Measurements from ENCODE around the gene GRIK1.
"Not testable (repeated sequence)": the region's sequence is repeated elsewhere in the genome, so short reads cannot be mapped to it uniquely, and the experiment has no call there.

GRIK1 gene

GRCh38 chr21:29939924-29940275 is at the start of gene GRIK1:
Gene GRIK1 (minus strand): TSS chr21:29939996.
- DNase-seq: peak; percentile 51 to 54

GRCh38 chr21:29987762-29988161 is 48.0 kb upstream of the GRIK1 start:
- no peak for DNase-seq

DNA sequence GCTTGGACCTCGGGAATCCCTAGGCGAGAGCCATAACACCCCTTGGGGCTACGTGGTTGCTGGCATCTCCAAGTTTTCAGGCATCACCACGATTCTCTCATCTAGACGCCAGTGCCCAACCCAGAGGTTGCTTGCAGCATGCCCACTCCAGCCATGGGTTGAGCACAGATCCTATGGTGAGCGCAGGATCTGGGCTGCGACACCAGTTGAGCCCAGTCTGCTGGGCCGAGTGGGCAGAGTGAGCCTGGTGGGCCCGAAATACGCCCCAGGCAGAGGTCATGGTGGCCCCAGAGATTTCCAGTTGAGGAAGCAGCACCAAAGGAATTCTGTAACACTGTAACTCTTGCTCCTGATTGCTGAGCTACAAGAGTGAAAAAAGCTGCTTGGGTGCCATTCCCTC is 46.1 kb upstream of the GRIK1 start:
- no peak for DNase-seq

DNA sequence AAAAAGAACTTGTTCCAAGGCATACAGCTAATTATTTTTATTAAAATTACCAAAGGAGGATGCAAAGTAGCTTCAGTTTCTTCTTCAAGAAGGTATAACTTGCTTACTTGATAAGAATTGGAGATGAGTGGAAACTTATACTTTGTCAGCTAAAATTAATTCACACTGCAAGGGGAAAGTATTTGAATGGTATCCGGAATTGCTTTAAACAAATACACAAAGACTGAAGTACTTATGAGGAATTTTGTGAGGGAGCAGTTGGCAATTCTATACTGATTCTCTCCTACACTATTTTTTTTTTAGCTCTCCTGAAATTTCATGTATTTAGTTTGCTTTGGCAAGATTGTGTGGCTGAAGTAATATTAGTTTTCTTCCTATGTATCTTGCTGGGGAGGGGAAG is 39.2 kb upstream of the GRIK1 start:
- DNase-seq: no peak

DNA sequence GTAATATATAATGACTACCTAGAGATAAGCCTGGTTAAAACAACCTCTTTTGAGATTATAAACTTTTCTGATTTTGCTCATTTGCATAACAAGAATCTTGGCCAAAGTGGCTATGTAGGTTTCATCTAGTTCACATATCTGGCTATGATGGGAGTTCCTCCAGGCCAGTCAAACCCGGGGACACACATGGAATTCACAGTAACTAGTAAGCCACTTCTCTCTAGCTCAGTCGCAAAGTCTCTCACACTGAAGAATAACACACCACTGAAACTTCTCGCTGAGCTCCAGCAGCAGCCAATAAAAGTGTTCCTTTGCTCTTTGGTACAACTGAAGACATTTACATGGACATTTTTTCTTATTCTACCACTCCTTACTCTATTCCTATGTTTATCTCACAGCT is 36.0 kb upstream of the GRIK1 start:
- DNase-seq: no peak

- no peak for DNase-seq
Measured at GRCh38 chr21:29973258-29973657, 33.5 kb upstream of the GRIK1 start.

DNA sequence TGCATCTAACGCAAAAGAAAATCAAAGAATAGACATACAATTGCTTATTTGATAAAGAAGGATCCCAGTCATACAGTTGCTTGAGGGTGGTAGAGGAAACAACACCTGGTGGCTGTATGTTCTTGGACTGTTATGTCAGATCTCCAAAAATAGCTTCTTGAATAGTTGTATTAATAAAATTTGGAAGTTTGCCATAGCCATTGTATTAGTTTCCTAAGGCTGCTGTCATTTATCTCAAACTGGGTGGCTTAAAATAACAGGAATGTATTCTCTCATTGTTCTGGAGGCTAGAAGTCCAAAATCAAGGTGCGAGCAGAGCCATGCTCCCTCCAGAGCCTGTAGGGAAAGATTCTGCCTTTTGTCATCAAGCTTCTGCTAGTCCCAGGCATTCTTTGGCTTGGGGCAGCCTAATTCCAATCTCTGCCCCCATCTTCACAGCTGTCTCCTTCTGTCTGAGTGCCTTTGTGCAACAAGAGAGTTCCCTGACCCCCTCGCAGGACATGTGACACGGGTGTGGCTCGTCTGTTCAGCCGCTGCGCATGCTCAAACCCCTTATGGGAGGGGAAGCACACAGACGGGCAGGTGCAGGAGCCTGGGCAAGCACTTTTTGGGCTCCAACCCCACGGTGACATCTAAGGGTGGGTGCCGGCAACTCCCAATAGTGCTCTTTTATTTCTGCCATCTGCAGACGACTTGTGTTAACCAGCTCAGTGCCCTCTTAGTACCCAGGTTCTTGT is 21.7 kb upstream of the GRIK1 start:
- DNase-seq: no peak

GRCh38 chr21:29958551-29958950 is 18.8 kb upstream of the GRIK1 start:
- DNase-seq: no peak

- not testable (repeated sequence) for DNase-seq
Measured at GRCh38 chr21:29958035-29958434, 18.2 kb upstream of the GRIK1 start.

GRCh38 chr21:29953690-29954089 is 13.9 kb upstream of the GRIK1 start:
- DNase-seq: no peak

- no peak for DNase-seq
Measured at GRCh38 chr21:29953072-29953471, 13.3 kb upstream of the GRIK1 start.

DNA sequence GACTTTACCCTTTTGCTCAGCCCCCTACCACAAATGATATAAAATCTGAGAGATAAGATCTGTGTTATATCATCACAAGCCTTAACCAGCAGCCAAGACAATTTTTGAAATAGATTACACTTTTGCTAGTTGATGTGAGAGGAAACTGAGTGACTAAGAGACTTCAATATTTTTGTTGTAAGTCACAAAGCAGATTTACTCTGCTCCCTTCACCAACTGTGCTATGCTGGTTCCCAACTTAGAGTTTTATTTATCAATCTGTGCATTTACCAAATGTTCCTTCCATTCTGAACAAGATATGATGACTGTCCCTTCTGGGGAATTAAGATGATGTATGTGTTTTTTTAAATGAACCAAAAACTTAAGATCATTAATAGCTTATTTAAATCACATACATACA is 12.1 kb upstream of the GRIK1 start:
- DNase-seq: no peak

DNA sequence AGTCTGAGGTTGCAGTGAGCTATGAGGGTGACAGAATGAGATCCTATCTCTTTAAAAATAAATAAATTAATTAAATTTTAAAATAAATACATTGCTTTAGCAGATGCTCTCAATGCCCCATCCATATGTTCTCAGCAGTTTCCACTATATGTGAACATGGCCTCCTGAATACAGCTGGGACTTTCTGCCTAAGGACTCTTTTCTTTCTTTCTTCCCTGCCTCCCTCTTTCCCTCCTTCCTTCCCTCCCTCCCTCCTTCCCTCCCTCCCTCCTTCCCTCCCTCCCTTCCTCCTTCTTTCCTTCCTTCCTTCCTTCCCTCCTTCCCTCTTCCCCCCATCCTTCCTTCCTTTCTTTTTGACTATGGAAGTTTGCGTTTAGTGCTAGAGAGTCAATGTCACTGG is 10.2 kb upstream of the GRIK1 start:
- DNase-seq: no peak

GRCh38 chr21:29947119-29947518 is 7.3 kb upstream of the GRIK1 start:
- no peak for DNase-seq

GRCh38 chr21:29943885-29944284 is 4.1 kb upstream of the GRIK1 start:
- DNase-seq: no peak

GRCh38 chr21:29942034-29942433 is 2.2 kb upstream of the GRIK1 start:
- no peak for DNase-seq

DNA sequence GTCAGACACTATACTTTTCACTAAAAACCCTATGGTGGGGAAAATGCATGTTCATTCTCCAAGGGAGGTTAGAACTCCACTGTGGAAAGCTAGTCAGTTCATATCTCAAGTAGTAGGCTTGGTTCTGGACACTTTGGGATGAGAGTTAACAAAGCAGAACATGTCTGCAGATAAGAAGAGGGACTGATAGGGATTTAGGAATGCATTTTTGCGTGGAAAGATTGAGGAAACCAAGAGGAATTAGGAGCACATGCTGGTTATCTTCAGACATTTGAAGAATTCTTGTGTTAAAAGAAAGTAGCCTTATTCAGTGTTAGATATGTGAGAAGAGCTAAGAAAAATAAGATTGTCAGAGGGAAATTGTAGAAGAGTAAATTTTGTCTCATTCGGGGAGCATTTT is 1.2 kb upstream of the GRIK1 start:
- DNase-seq: no peak

- no peak for DNase-seq
Measured at GRCh38 chr21:29940361-29940760, 565 bp upstream of the GRIK1 start.

GRCh38 chr21:29939104-29939923 is 482 bp downstream of the GRIK1 start:
- DNase-seq: peak; percentile 35 to 44

- DNase-seq: no peak
Measured at GRCh38 chr21:29938776-29939103, 1.1 kb downstream of the GRIK1 start.

GRCh38 chr21:29933088-29933487 is 6.7 kb downstream of the GRIK1 start:
- no peak for DNase-seq

DNA sequence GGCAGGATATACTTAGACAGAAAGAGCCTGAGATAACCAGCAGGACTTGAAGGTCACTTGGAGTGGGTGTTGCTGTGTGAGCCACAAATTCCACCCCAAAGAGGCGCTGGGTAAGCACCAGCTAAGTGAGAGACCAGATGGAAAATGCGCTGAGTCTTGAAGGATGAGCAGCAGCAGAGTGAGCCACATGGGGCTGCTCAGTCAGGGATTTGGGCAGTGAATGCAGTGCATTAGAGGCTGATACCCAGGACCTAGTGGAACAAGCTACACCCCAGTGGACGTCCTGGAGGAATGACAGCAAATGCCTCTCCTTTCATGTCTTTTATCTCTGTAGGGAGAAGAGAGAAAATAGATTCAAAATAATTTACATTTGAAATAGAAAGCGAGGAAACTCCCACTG is 11.3 kb downstream of the GRIK1 start:
- DNase-seq: no peak

GRCh38 chr21:29920938-29921337 is 18.9 kb downstream of the GRIK1 start:
- no peak for DNase-seq

DNA sequence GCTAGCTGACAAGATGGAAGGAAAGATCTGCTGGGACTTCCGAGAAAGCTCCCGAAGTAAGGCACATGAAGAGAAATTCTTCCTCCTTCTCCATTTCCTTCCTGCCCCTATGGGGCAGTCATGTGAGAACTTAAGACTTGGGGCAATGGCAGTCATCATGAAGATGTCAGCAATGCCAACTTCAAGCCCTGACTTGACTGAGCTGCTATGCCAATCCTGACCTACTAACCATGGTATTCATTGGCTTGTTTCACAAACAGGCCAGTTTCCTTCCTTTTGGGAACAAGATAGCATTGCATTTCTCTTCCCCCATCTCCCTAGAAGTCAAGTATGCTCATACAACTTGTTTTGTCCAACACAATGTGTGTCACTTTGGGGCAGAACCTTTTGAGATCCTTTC is 25.5 kb downstream of the GRIK1 start:
- DNase-seq: no peak

- DNase-seq: no peak
Measured at GRCh38 chr21:29909571-29909970, 30.2 kb downstream of the GRIK1 start.

Data from SHP77 (cell line).